ENCODE data around the gene LACTBL1. TPM values are rescaled to one million over a fixed set of nuclear protein-coding genes. Genes with fewer than 3 reads are reported as not detected.
"Not testable (repeated sequence)": the region's sequence is repeated elsewhere in the genome, so short reads cannot be mapped to it uniquely, and the experiment has no call there.

Gene LACTBL1
- total and polyA plus RNA-seq, 2 donors (not counting 1 experiment from before 2014, with no cell fraction given) = not detected

DNA sequence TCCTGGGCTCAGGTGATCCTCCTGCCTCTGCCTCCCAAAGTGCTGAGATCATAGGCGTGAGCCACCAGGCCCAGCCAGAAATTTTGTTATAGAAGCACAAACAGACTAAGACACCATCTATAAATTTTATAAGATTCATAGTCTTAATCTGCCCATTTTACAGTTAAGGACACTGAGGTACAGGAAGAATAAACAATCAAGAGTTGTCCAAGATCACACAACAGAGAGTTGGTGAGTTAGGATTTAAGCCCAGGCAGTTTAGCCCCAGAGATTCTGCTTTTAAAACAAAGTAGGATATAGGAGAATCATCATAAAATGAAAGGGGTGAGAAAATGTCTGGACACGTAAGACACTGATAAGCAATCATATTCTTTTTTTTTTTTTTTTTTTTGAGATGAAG lies 36.2 kb upstream of the LACTBL1 start:
- Mint-ChIP-seq H3K9me3 (ENCODE audit: insufficient read depth) (no peaks in the 10 kb centered on the region), H3K27me3 (peaks cover 6% of the 10 kb centered on the region), H3K4me3 (no peak overlapping the region), H3K27ac (no peak overlapping the region), H3K4me1 (peaks cover 4% of the 10 kb centered on the region)
- Histone ChIP-seq H3K27me3 (replicated peaks in 1 of 4; ENCODE audit: control extremely low read depth in 1 of 4, control insufficient read depth in 3 of 4, insufficient read depth in 4 of 4, low read length in 3 of 4) (peaks cover 0 to 6% (median 0%) of the 10 kb centered on the region in 4 experiments), H3K9me3 (ENCODE audit: control extremely low read depth in 1 of 3, control insufficient read depth in 2 of 3, insufficient read depth in 1 of 3, low read length in 2 of 3) (no peaks in the 10 kb centered on the region), H2AFZ (ENCODE audit: insufficient read depth, low read depth, low read length, poor library complexity, severe bottlenecking) (no peak overlapping the region), H3K9ac (ENCODE audit: low read length) (no peak overlapping the region), H3K27ac (ENCODE audit: low read length in 2 of 2) (no peak overlapping the region), H3K4me2 (replicated peaks; ENCODE audit: low read depth, low read length, poor library complexity, severe bottlenecking) (no peak overlapping the region), H4K20me1 (ENCODE audit: control insufficient read depth, insufficient read depth, low read length, poor library complexity, severe bottlenecking) (no peaks in the 10 kb centered on the region), H3K4me3 (ENCODE audit: control extremely low read depth in 1 of 5, extremely low read depth in 1 of 5, insufficient read depth in 1 of 5, low read depth in 2 of 5, low read length in 4 of 5) (no peak overlapping the region), H3K36me3 (replicated peaks in 1 of 2; ENCODE audit: control extremely low read depth in 1 of 2, control insufficient read depth in 1 of 2, extremely low read depth in 1 of 2, insufficient read depth in 2 of 2, low read length in 1 of 2) (no peaks in the 10 kb centered on the region), H3K4me1 (ENCODE audit: control insufficient read depth in 2 of 2, insufficient read depth in 2 of 2, low read length in 2 of 2) (peaks cover 0 to 4% of the 10 kb centered on the region in 2 donors), H3K79me2 (ENCODE audit: control insufficient read depth, insufficient read depth, low read length) (no peaks in the 10 kb centered on the region)
- no peak for ATAC-seq (ENCODE audit: low read depth)
- DNase-seq = no peak
- no CpG with 5 or more reads among the region's 2 CpGs for WGBS (ENCODE audit: insufficient coverage)
- ChIA-PET CTCF (no interaction called here), POLR2A (no interaction called here)
- TF ChIP-seq EZH2 (IDR thresholded peaks at IDR 0.05; ENCODE audit: borderline replicate concordance, insufficient read depth, low read depth, low read length, poor library complexity, severe bottlenecking) = no peak
- TF ChIP-seq, protein P1, sequence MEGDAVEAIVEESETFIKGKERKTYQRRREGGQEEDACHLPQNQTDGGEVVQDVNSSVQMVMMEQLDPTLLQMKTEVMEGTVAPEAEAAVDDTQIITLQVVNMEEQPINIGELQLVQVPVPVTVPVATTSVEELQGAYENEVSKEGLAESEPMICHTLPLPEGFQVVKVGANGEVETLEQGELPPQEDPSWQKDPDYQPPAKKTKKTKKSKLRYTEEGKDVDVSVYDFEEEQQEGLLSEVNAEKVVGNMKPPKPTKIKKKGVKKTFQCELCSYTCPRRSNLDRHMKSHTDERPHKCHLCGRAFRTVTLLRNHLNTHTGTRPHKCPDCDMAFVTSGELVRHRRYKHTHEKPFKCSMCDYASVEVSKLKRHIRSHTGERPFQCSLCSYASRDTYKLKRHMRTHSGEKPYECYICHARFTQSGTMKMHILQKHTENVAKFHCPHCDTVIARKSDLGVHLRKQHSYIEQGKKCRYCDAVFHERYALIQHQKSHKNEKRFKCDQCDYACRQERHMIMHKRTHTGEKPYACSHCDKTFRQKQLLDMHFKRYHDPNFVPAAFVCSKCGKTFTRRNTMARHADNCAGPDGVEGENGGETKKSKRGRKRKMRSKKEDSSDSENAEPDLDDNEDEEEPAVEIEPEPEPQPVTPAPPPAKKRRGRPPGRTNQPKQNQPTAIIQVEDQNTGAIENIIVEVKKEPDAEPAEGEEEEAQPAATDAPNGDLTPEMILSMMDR (IDR thresholded peaks at IDR 0.05) = no peak
- intact Hi-C loops (cut with micrococcal nuclease) = no loop called here

DNA sequence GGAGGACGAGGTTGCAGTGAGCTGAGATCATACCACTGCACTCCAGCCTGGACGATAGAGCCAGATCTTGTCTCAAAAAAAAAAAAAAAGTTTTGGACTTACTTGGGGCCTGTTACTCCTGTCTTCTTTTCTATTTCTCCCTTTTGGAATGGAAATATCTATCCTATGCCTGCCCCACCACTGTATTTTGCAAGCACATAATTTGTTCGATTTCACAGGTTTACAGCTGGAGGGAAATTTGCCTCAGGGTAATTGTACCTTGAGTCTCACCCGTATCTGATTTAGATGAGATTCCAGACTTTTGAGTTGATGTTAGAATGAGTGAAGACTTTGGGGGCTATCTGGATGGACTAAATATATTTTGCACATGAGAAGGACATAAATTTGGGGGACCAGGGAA lies 34.4 kb upstream of the LACTBL1 start:
- Histone ChIP-seq H3K27ac (ENCODE audit: low read length in 2 of 2) (no peak overlapping the region), H3K9ac (ENCODE audit: low read length) (no peak overlapping the region), H3K9me3 (ENCODE audit: control extremely low read depth in 1 of 3, control insufficient read depth in 2 of 3, insufficient read depth in 1 of 3, low read length in 2 of 3) (no peaks in the 10 kb centered on the region), H3K4me3 (ENCODE audit: control extremely low read depth in 1 of 5, extremely low read depth in 1 of 5, insufficient read depth in 1 of 5, low read depth in 2 of 5, low read length in 4 of 5) (no peak overlapping the region), H3K27me3 (replicated peaks in 1 of 4; ENCODE audit: control extremely low read depth in 1 of 4, control insufficient read depth in 3 of 4, insufficient read depth in 4 of 4, low read length in 3 of 4) (peaks cover 0 to 6% (median 0%) of the 10 kb centered on the region in 4 experiments), H3K4me2 (replicated peaks; ENCODE audit: low read depth, low read length, poor library complexity, severe bottlenecking) (no peak overlapping the region), H3K36me3 (replicated peaks in 1 of 2; ENCODE audit: control extremely low read depth in 1 of 2, control insufficient read depth in 1 of 2, extremely low read depth in 1 of 2, insufficient read depth in 2 of 2, low read length in 1 of 2) (no peaks in the 10 kb centered on the region), H3K4me1 (ENCODE audit: control insufficient read depth in 2 of 2, insufficient read depth in 2 of 2, low read length in 2 of 2) (peaks cover 0 to 4% of the 10 kb centered on the region in 2 donors), H4K20me1 (ENCODE audit: control insufficient read depth, insufficient read depth, low read length, poor library complexity, severe bottlenecking) (no peaks in the 10 kb centered on the region), H3K79me2 (ENCODE audit: control insufficient read depth, insufficient read depth, low read length) (no peaks in the 10 kb centered on the region), H2AFZ (ENCODE audit: insufficient read depth, low read depth, low read length, poor library complexity, severe bottlenecking) (no peak overlapping the region)
- Mint-ChIP-seq H3K4me1 (peaks cover 4% of the 10 kb centered on the region), H3K27me3 (peaks cover 6% of the 10 kb centered on the region), H3K27ac (no peak overlapping the region), H3K9me3 (ENCODE audit: insufficient read depth) (no peaks in the 10 kb centered on the region), H3K4me3 (no peak overlapping the region)
- CTCF ChIA-PET = no interaction called here
- ATAC-seq (ENCODE audit: low read depth) (no peak), DNase-seq (no peak)
- TF ChIP-seq EZH2 (IDR thresholded peaks at IDR 0.05; ENCODE audit: borderline replicate concordance, insufficient read depth, low read depth, low read length, poor library complexity, severe bottlenecking) = no peak
- TF ChIP-seq, protein P1 (IDR thresholded peaks at IDR 0.05) = no peak
- POLR2A ChIA-PET = interaction anchor here (0.7 kb wide), 1 partner anchor 19 kb away, joined by 6 read pairs; no protein-coding TSS in a partner anchor
- WGBS (ENCODE audit: insufficient coverage) = 94% methylated on average over 4 of the region's 4 CpGs
- intact Hi-C loops (cut with micrococcal nuclease) = no loop called here

DNA sequence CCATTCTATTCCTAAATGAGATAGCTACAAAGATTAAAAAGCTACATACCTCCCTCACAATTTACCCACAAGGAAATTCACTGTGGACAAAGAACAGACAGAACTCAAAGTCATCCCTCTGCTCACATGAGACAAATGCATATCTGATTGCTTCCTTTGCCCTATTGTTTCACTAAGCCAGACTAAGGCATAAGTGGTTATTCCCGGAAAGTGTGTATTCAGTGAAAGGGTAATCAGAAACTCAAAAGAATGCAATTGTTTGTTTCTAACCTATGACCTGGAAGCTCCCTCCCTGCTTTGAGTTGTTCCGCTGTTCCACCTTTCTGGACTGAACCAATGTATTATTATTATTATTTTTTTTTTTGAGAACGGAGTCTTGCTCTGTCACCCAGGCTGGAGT lies 32.1 kb upstream of the LACTBL1 start:
- H3K4me2 ChIP-seq (replicated peaks; ENCODE audit: low read depth, low read length, poor library complexity, severe bottlenecking); H3K27ac ChIP-seq (ENCODE audit: low read length in 2 of 2); DNase-seq; intact Hi-C loops (cut with micrococcal nuclease); H3K4me1 ChIP-seq (ENCODE audit: control insufficient read depth in 2 of 2, insufficient read depth in 2 of 2, low read length in 2 of 2); H3K27me3 ChIP-seq (replicated peaks in 1 of 4; ENCODE audit: control extremely low read depth in 1 of 4, control insufficient read depth in 3 of 4, insufficient read depth in 4 of 4, low read length in 3 of 4); H3K9me3 Mint-ChIP-seq (ENCODE audit: insufficient read depth); H3K79me2 ChIP-seq (ENCODE audit: control insufficient read depth, insufficient read depth, low read length); POLR2A ChIA-PET; H3K36me3 ChIP-seq (replicated peaks in 1 of 2; ENCODE audit: control extremely low read depth in 1 of 2, control insufficient read depth in 1 of 2, extremely low read depth in 1 of 2, insufficient read depth in 2 of 2, low read length in 1 of 2); ATAC-seq (ENCODE audit: low read depth); H2AFZ ChIP-seq (ENCODE audit: insufficient read depth, low read depth, low read length, poor library complexity, severe bottlenecking); H3K9me3 ChIP-seq (ENCODE audit: control extremely low read depth in 1 of 3, control insufficient read depth in 2 of 3, insufficient read depth in 1 of 3, low read length in 2 of 3); H3K4me1 Mint-ChIP-seq; H3K27me3 Mint-ChIP-seq; H3K27ac Mint-ChIP-seq; H3K4me3 ChIP-seq (ENCODE audit: control extremely low read depth in 1 of 5, extremely low read depth in 1 of 5, insufficient read depth in 1 of 5, low read depth in 2 of 5, low read length in 4 of 5); H4K20me1 ChIP-seq (ENCODE audit: control insufficient read depth, insufficient read depth, low read length, poor library complexity, severe bottlenecking); H3K9ac ChIP-seq (ENCODE audit: low read length); CTCF ChIA-PET; H3K4me3 Mint-ChIP-seq: not testable (repeated sequence)
- no CpG with 5 or more reads among the region's 3 CpGs for WGBS (ENCODE audit: insufficient coverage)
